ENCODE data around the gene SLC25A10. TPM values are rescaled to one million over a fixed set of nuclear protein-coding genes. Genes with fewer than 3 reads are reported as not detected.

Gene SLC25A10
- total RNA-seq (2013): 1.9 TPM
- polyA plus RNA-seq (1 to 10 TPM; 1.8 to 2.3 (median 1.9) TPM), polyA minus RNA-seq (2.5 and 3.0 TPM in 2 replicates), total RNA-seq (0.17 to 1.1 (median 0.49) reads per million in 11 experiments)

GRCh38 chr17:81711814-81712467, at the start of gene SLC25A10:
TSS of gene SLC25A10 (plus strand) at chr17:81712284. CDS start at chr17:81712427, 143 bp downstream.
- WGBS (ENCODE audit: insufficient coverage): under 1% methylated on average over 89 of the region's 89 CpGs
- Histone ChIP-seq H2AFZ (ENCODE audit: insufficient read depth, low read depth, low read length, poor library complexity, severe bottlenecking) (peak within 1 kb of the TSS; percentile 76), H3K9me3 (replicated peaks in 1 of 2; ENCODE audit: control insufficient read depth in 1 of 2, insufficient read depth in 1 of 2, low read length in 2 of 2) (no peaks in the 10 kb centered on the region), H3K27ac (ENCODE audit: low read depth in 1 of 2, low read length in 2 of 2) (no peak within 1 kb of the TSS), H3K4me3 (replicated peaks in 1 of 3; ENCODE audit: low read depth in 2 of 3, low read length in 3 of 3) (peak within 1 kb of the TSS; percentile 23 to 78 (median 46)), H3K36me3 (replicated peaks in 1 of 2; ENCODE audit: control insufficient read depth in 1 of 2, insufficient read depth in 2 of 2, low read length in 2 of 2) (peaks cover 5 to 9% of the 10 kb centered on the region in 2 donors), H4K20me1 (ENCODE audit: insufficient read depth, low read length) (no peaks in the 10 kb centered on the region), H3K9ac (ENCODE audit: insufficient read depth, low read length, poor library complexity, severe bottlenecking) (peak within 1 kb of the TSS; percentile 60), H3K4me2 (replicated peaks; ENCODE audit: extremely low read depth, low read length, poor library complexity, severe bottlenecking) (peak within 1 kb of the TSS; percentile 84), H3K4me1 (ENCODE audit: control insufficient read depth in 1 of 2, insufficient read depth in 2 of 2, low read length in 2 of 2) (peaks cover 26 to 42% of the 10 kb centered on the region in 2 donors), H3K79me2 (ENCODE audit: insufficient read depth, low read length) (peaks cover 4% of the 10 kb centered on the region), H3K27me3 (ENCODE audit: control insufficient read depth in 2 of 2, insufficient read depth in 2 of 2, low read length in 2 of 2) (peaks cover 0 to 8% of the 10 kb centered on the region in 2 donors)
- intact Hi-C loops (cut with micrococcal nuclease): loop anchor here in 1 of 2 donors (5.0 kb wide), 2 partner anchors 45 to 325 kb away; partner anchors contain the start of genes CCDC137, DCXR and OXLD1
- peaks cover 0 to 21% (median 13%) of the 10 kb centered on the region in 3 donors for H3K27me3 Mint-ChIP-seq (ENCODE audit: low read depth in 3 of 3)
- TF ChIP-seq CTCF (IDR thresholded peaks at IDR 0.05): no peak
- H3K36me3 Mint-ChIP-seq: peaks cover 4 to 14% of the 10 kb centered on the region in 2 donors
- no peaks in the 10 kb centered on the region for H3K9me3 Mint-ChIP-seq
- peak within 1 kb of the TSS; percentile 80 to 90 for H3K4me3 Mint-ChIP-seq
- peaks cover 29% of the 10 kb centered on the region for H3K4me1 Mint-ChIP-seq
- DNase-seq: peak; percentile 59 to 74 (median 72)
- H3K27ac Mint-ChIP-seq: peak within 1 kb of the TSS in 5 of 7 donors; percentile 38 to 81 (median 76)

GRCh38 chr17:81664051-81664470, 48.0 kb upstream of the SLC25A10 start:
- Mint-ChIP-seq H3K9me3 (peaks cover 0 to 1% (median 0%) of the 10 kb centered on the region in 7 donors), H3K4me1 (peaks cover 24% of the 10 kb centered on the region), H3K27ac (no peak overlapping the region), H3K4me3 (no peak overlapping the region), H3K27me3 (ENCODE audit: low read depth in 3 of 3) (peaks cover 0 to 4% (median 0%) of the 10 kb centered on the region in 3 donors), H3K36me3 (peaks cover 11 to 25% of the 10 kb centered on the region in 2 donors)
- no peak overlapping the region for H3K27ac ChIP-seq (ENCODE audit: low read depth in 1 of 2, low read length in 2 of 2)
- peaks cover 42% of the 10 kb centered on the region for H3K79me2 ChIP-seq (ENCODE audit: insufficient read depth, low read length)
- intact Hi-C loops (cut with micrococcal nuclease): no loop called here
- peaks cover 24 to 30% of the 10 kb centered on the region in 2 donors for H3K4me1 ChIP-seq (ENCODE audit: control insufficient read depth in 1 of 2, insufficient read depth in 2 of 2, low read length in 2 of 2)
- TF ChIP-seq CTCF (IDR thresholded peaks at IDR 0.05): no peak
- no peak overlapping the region for H2AFZ ChIP-seq (ENCODE audit: insufficient read depth, low read depth, low read length, poor library complexity, severe bottlenecking)
- no peak for DNase-seq
- no peak overlapping the region for H3K4me3 ChIP-seq (replicated peaks in 1 of 3; ENCODE audit: low read depth in 2 of 3, low read length in 3 of 3)
- no peaks in the 10 kb centered on the region for H3K9me3 ChIP-seq (replicated peaks in 1 of 2; ENCODE audit: control insufficient read depth in 1 of 2, insufficient read depth in 1 of 2, low read length in 2 of 2)
- H3K27me3 ChIP-seq (ENCODE audit: control insufficient read depth in 2 of 2, insufficient read depth in 2 of 2, low read length in 2 of 2): no peaks in the 10 kb centered on the region
- 92% methylated on average over 6 of the region's 7 CpGs for WGBS (ENCODE audit: insufficient coverage)
- peaks cover 3 to 16% of the 10 kb centered on the region in 2 donors for H3K36me3 ChIP-seq (replicated peaks in 1 of 2; ENCODE audit: control insufficient read depth in 1 of 2, insufficient read depth in 2 of 2, low read length in 2 of 2)
- no peak overlapping the region for H3K4me2 ChIP-seq (replicated peaks; ENCODE audit: extremely low read depth, low read length, poor library complexity, severe bottlenecking)
- no peaks in the 10 kb centered on the region for H4K20me1 ChIP-seq (ENCODE audit: insufficient read depth, low read length)
- H3K9ac ChIP-seq (ENCODE audit: insufficient read depth, low read length, poor library complexity, severe bottlenecking): no peak overlapping the region

Measured in CD14-positive monocyte (primary cell).